DMS53 (cell line): ENCODE measurements around the gene CHD2.
"Not testable (repeated sequence)": the region's sequence is repeated elsewhere in the genome, so short reads cannot be mapped to it uniquely, and the experiment has no call there.

Experiments
- DNase-seq: peaks from one replicate; lab custom pipeline; 2025; lab: John Stamatoyannopoulos, UW

Gene CHD2

GRCh38 chr15:92906563-92907081, 6.5 kb downstream of the CHD2 start:
- DNase-seq = peak; percentile 20

GRCh38 chr15:92907229-92907628, 7.1 kb downstream of the CHD2 start:
- no peak for DNase-seq

- peak; percentile 12 for DNase-seq
Measured at GRCh38 chr15:92907896-92908712, 8.0 kb downstream of the CHD2 start.

GRCh38 chr15:92908713-92909057, 8.6 kb downstream of the CHD2 start:
- DNase-seq = no peak

GRCh38 chr15:92909136-92909781, 9.1 kb downstream of the CHD2 start:
- no peak for DNase-seq

GRCh38 chr15:92910451-92910850, 10.3 kb downstream of the CHD2 start:
- no peak for DNase-seq

- no peak for DNase-seq
Measured at GRCh38 chr15:92914103-92914499, 14.0 kb downstream of the CHD2 start.

- DNase-seq = no peak
Measured at GRCh38 chr15:92914768-92915221, 14.7 kb downstream of the CHD2 start.

GRCh38 chr15:92915766-92916435, 15.8 kb downstream of the CHD2 start:
- no peak for DNase-seq

- peak; percentile 92 for DNase-seq
Measured at GRCh38 chr15:92917598-92918407, 17.7 kb downstream of the CHD2 start.

- DNase-seq = not testable (repeated sequence)
Measured at GRCh38 chr15:92918881-92919280, 18.8 kb downstream of the CHD2 start.

- no peak for DNase-seq
Measured at GRCh38 chr15:92920595-92921161, 20.6 kb downstream of the CHD2 start.

- DNase-seq = peak; percentile 62
Measured at GRCh38 chr15:92921215-92922131, 21.3 kb downstream of the CHD2 start.

GRCh38 chr15:92922418-92923002, 22.4 kb downstream of the CHD2 start:
- no peak for DNase-seq

- DNase-seq = no peak
Measured at GRCh38 chr15:92924216-92924615, 24.1 kb downstream of the CHD2 start.

GRCh38 chr15:92925454-92925853, 25.3 kb downstream of the CHD2 start:
- DNase-seq = no peak

- DNase-seq = no peak
Measured at GRCh38 chr15:92928225-92928750, 28.2 kb downstream of the CHD2 start.

GRCh38 chr15:92929002-92929401, 28.9 kb downstream of the CHD2 start:
- DNase-seq = no peak

GRCh38 chr15:92930054-92930621, 30.0 kb downstream of the CHD2 start:
- no peak for DNase-seq
